ENCODE results near the gene ODAD4.

ODAD4 gene

GRCh38 chr17:41942626-41943373 lies 12.4 kb downstream of the ODAD4 start:
- TF ChIP-seq CTCF (IDR thresholded peaks at IDR 0.05; ENCODE audit: insufficient read depth, low read length, missing control alignments): no peak
- CTCF ChIA-PET: interaction anchor here (1.0 kb wide), 1 partner anchor 12 kb away, joined by 4 read pairs; the partner anchor contains the start of gene ODAD4
- H3K4me3 ChIP-seq (ENCODE audit: low read depth, low read length): no peak overlapping the region
- DNase-seq (ENCODE audit: low read depth, low spot score): no peak
- POLR2A ChIA-PET: no interaction called here

- POLR2A ChIA-PET: no interaction called here
- CTCF ChIA-PET: no interaction called here
- H3K4me3 ChIP-seq (ENCODE audit: low read depth, low read length): no peak overlapping the region
- TF ChIP-seq CTCF (IDR thresholded peaks at IDR 0.05; ENCODE audit: insufficient read depth, low read length, missing control alignments): no peak
- no peak for DNase-seq (ENCODE audit: low read depth, low spot score)
Measured at GRCh38 chr17:41943492-41943891, 13.1 kb downstream of the ODAD4 start.

GRCh38 chr17:41944943-41945342 lies 14.5 kb downstream of the ODAD4 start:
- DNase-seq (ENCODE audit: low read depth, low spot score): no peak
- ChIA-PET POLR2A (no interaction called here), CTCF (interaction anchor here (6.9 kb wide), 1 partner anchor 16 kb away, joined by 51 read pairs; no protein-coding TSS in a partner anchor)
- no peak overlapping the region for H3K4me3 ChIP-seq (ENCODE audit: low read depth, low read length)
- no peak for TF ChIP-seq CTCF (IDR thresholded peaks at IDR 0.05; ENCODE audit: insufficient read depth, low read length, missing control alignments)

- POLR2A ChIA-PET: no interaction called here
- CTCF ChIA-PET: interaction anchor here (0.6 to 6.9 kb wide), 2 partner anchors 12 to 21 kb away, joined by 3 to 51 read pairs; no protein-coding TSS in a partner anchor
- TF ChIP-seq CTCF (IDR thresholded peaks at IDR 0.05; ENCODE audit: insufficient read depth, low read length, missing control alignments): no peak
- DNase-seq (ENCODE audit: low read depth, low spot score): no peak
- no peak overlapping the region for H3K4me3 ChIP-seq (ENCODE audit: low read depth, low read length)
Measured at GRCh38 chr17:41948762-41949460, 18.5 kb downstream of the ODAD4 start.

GRCh38 chr17:41956522-41956921 lies 26.1 kb downstream of the ODAD4 start:
- CTCF ChIA-PET: interaction anchor here (0.7 to 2.6 kb wide), 2 partner anchors 10 to 211 kb away, joined by 3 to 10 read pairs; partner anchors contain the start of gene CNP
- H3K4me3 ChIP-seq (ENCODE audit: low read depth, low read length): no peak overlapping the region
- DNase-seq (ENCODE audit: low read depth, low spot score): no peak
- POLR2A ChIA-PET: no interaction called here
- TF ChIP-seq CTCF (IDR thresholded peaks at IDR 0.05; ENCODE audit: insufficient read depth, low read length, missing control alignments): no peak
